Measurements from ENCODE around the gene PTBP2. TPM values are rescaled to one million over a fixed set of nuclear protein-coding genes. Genes with fewer than 3 reads are reported as not detected.

PTBP2 gene
- total RNA-seq, 2 donors from 2014 or later = 33.0 to 66.0 TPM

GRCh38 chr1:96843601-96844000 lies 122.0 kb downstream of the PTBP2 start:
- Histone ChIP-seq H3K36me3 (no peaks in the 10 kb centered on the region), H3K9me3 (no peaks in the 10 kb centered on the region), H3K27me3 (replicated peaks; ENCODE audit: insufficient read depth) (no peaks in the 10 kb centered on the region), H3K4me1 (ENCODE audit: control insufficient read depth in 1 of 2, low read depth in 2 of 2) (no peaks in the 10 kb centered on the region), H3K27ac (no peak overlapping the region), H3K4me3 (no peak overlapping the region)
- no peak for TF ChIP-seq CTCF (IDR thresholded peaks at IDR 0.05)
- ATAC-seq (ENCODE audit: insufficient number of reproducible peaks, low FRiP score, low read depth) (no peak), DNase-seq (ENCODE audit: low spot score) (no peak)

GRCh38 chr1:96845464-96845863 lies 123.9 kb downstream of the PTBP2 start:
- DNase-seq (ENCODE audit: low spot score) (no peak), ATAC-seq (ENCODE audit: insufficient number of reproducible peaks, low FRiP score, low read depth) (no peak)
- no peaks in the 10 kb centered on the region for H3K36me3 ChIP-seq
- no peaks in the 10 kb centered on the region for H3K9me3 ChIP-seq
- no peaks in the 10 kb centered on the region for H3K27me3 ChIP-seq (replicated peaks; ENCODE audit: insufficient read depth)
- TF ChIP-seq CTCF (IDR thresholded peaks at IDR 0.05) = no peak
- no peak overlapping the region for H3K27ac ChIP-seq
- H3K4me3 ChIP-seq = no peak overlapping the region
- no peaks in the 10 kb centered on the region for H3K4me1 ChIP-seq (ENCODE audit: control insufficient read depth in 1 of 2, low read depth in 2 of 2)

GRCh38 chr1:96861836-96862235 lies 140.3 kb downstream of the PTBP2 start:
- no peak for TF ChIP-seq CTCF (IDR thresholded peaks at IDR 0.05)
- no peak overlapping the region for H3K27ac ChIP-seq
- DNase-seq (ENCODE audit: low spot score) (no peak), ATAC-seq (ENCODE audit: insufficient number of reproducible peaks, low FRiP score, low read depth) (no peak)
- no peaks in the 10 kb centered on the region for H3K36me3 ChIP-seq
- no peaks in the 10 kb centered on the region for H3K9me3 ChIP-seq
- H3K4me3 ChIP-seq = no peak overlapping the region
- no peaks in the 10 kb centered on the region for H3K27me3 ChIP-seq (replicated peaks; ENCODE audit: insufficient read depth)
- peaks cover 6 to 11% of the 10 kb centered on the region in 2 donors for H3K4me1 ChIP-seq (ENCODE audit: control insufficient read depth in 1 of 2, low read depth in 2 of 2)

GRCh38 chr1:96863449-96863848 lies 141.9 kb downstream of the PTBP2 start:
- H3K4me1 ChIP-seq (ENCODE audit: control insufficient read depth in 1 of 2, low read depth in 2 of 2) = peaks cover 6 to 11% of the 10 kb centered on the region in 2 donors
- H3K9me3 ChIP-seq = no peaks in the 10 kb centered on the region
- no peak for ATAC-seq (ENCODE audit: insufficient number of reproducible peaks, low FRiP score, low read depth)
- no peak for TF ChIP-seq CTCF (IDR thresholded peaks at IDR 0.05)
- H3K36me3 ChIP-seq = no peaks in the 10 kb centered on the region
- no peaks in the 10 kb centered on the region for H3K27me3 ChIP-seq (replicated peaks; ENCODE audit: insufficient read depth)
- H3K4me3 ChIP-seq = no peak overlapping the region
- DNase-seq (ENCODE audit: low spot score) = no peak
- no peak overlapping the region for H3K27ac ChIP-seq
